ENCODE data around the gene ACOXL. TPM values are rescaled to one million over a fixed set of nuclear protein-coding genes. Genes with fewer than 3 reads are reported as not detected.

Gene ACOXL
- total RNA-seq, 1 donor from 2014 or later = 0.23 TPM

DNA sequence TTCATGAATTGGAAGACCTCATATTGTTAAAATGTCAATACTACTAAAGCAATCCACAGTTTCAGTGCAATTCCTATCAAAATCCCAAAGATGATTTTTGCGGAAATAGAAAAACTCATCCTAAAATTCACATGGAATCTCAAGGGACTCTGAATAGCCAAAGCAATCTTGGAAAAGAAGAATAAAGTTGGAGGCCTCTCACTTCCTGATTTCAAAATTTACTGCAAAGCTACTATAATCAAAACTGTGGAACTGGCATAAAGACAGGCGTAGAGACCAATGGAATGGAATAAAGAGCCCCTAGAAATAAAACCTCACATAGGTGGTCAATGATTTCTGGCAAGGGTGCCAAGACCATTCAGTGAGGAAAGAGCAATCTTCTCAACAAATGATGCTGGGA is 42.3 kb downstream of the ACOXL start:
- Histone ChIP-seq H2AFZ (ENCODE audit: low read depth, low read length) (no peak overlapping the region), H3K4me1 (ENCODE audit: insufficient read depth, low read length) (no peaks in the 10 kb centered on the region), H3K27ac (ENCODE audit: low read depth, low read length) (no peak overlapping the region), H4K20me1 (ENCODE audit: insufficient read depth, low read length) (no peaks in the 10 kb centered on the region), H3K36me3 (ENCODE audit: insufficient read depth, low read length) (no peaks in the 10 kb centered on the region), H3K9me3 (ENCODE audit: insufficient read depth, low read depth, low read length) (no peaks in the 10 kb centered on the region), H3K4me3 (ENCODE audit: insufficient read depth, low read depth, low read length) (no peak overlapping the region), H3K9ac (ENCODE audit: low read length) (no peak overlapping the region), H3K4me2 (ENCODE audit: low read length) (no peak overlapping the region), H3K27me3 (ENCODE audit: insufficient read depth, low read length) (peaks cover 53% of the 10 kb centered on the region), H3K79me2 (ENCODE audit: insufficient read depth, low read length) (no peaks in the 10 kb centered on the region)
- FAIRE-seq (no peak), DNase-seq (ENCODE audit: low read depth) (no peak)
- no peak overlapping the region for H3K4me3 Mint-ChIP-seq (ENCODE audit: unreplicated experiment)
- H3K36me3 Mint-ChIP-seq (ENCODE audit: low read depth, unreplicated experiment) = no peaks in the 10 kb centered on the region
- TF ChIP-seq, protein P1, sequence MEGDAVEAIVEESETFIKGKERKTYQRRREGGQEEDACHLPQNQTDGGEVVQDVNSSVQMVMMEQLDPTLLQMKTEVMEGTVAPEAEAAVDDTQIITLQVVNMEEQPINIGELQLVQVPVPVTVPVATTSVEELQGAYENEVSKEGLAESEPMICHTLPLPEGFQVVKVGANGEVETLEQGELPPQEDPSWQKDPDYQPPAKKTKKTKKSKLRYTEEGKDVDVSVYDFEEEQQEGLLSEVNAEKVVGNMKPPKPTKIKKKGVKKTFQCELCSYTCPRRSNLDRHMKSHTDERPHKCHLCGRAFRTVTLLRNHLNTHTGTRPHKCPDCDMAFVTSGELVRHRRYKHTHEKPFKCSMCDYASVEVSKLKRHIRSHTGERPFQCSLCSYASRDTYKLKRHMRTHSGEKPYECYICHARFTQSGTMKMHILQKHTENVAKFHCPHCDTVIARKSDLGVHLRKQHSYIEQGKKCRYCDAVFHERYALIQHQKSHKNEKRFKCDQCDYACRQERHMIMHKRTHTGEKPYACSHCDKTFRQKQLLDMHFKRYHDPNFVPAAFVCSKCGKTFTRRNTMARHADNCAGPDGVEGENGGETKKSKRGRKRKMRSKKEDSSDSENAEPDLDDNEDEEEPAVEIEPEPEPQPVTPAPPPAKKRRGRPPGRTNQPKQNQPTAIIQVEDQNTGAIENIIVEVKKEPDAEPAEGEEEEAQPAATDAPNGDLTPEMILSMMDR (IDR thresholded peaks at IDR 0.05; ENCODE audit: insufficient read depth, low read depth, low read length) = no peak
- no peak for TF ChIP-seq EZH2 (IDR thresholded peaks at IDR 0.05; ENCODE audit: insufficient read depth, low read length)
- H3K4me1 Mint-ChIP-seq (ENCODE audit: low read depth, unreplicated experiment) = peaks cover 2% of the 10 kb centered on the region
- no peak overlapping the region for H3K27ac Mint-ChIP-seq (ENCODE audit: unreplicated experiment)
- H3K9me3 Mint-ChIP-seq (ENCODE audit: unreplicated experiment) = no peaks in the 10 kb centered on the region
- H3K27me3 Mint-ChIP-seq (ENCODE audit: low read depth, unreplicated experiment) = peaks cover 23% of the 10 kb centered on the region

- H3K27me3 Mint-ChIP-seq (ENCODE audit: low read depth, unreplicated experiment) = peaks cover 23% of the 10 kb centered on the region
- TF ChIP-seq EZH2 (IDR thresholded peaks at IDR 0.05; ENCODE audit: insufficient read depth, low read length) = no peak
- no peaks in the 10 kb centered on the region for H4K20me1 ChIP-seq (ENCODE audit: insufficient read depth, low read length)
These were observed 45.3 kb downstream of the ACOXL start for GRCh38 chr2:110777531-110778311.

GRCh38 chr2:110780461-110780860 is 48.1 kb downstream of the ACOXL start:
- DNase-seq (ENCODE audit: low read depth) (no peak), FAIRE-seq (no peak)
- H3K27me3 ChIP-seq (ENCODE audit: insufficient read depth, low read length) = peaks cover 15% of the 10 kb centered on the region
- H3K27ac ChIP-seq (ENCODE audit: low read depth, low read length) = no peak overlapping the region
- no peak overlapping the region for H3K9ac ChIP-seq (ENCODE audit: low read length)
- H3K4me2 ChIP-seq (ENCODE audit: low read length) = no peak overlapping the region
- H3K9me3 Mint-ChIP-seq (ENCODE audit: unreplicated experiment) = no peaks in the 10 kb centered on the region
- no peaks in the 10 kb centered on the region for H3K79me2 ChIP-seq (ENCODE audit: insufficient read depth, low read length)
- peaks cover 26% of the 10 kb centered on the region for H3K27me3 Mint-ChIP-seq (ENCODE audit: low read depth, unreplicated experiment)
- no peaks in the 10 kb centered on the region for H3K36me3 ChIP-seq (ENCODE audit: insufficient read depth, low read length)
- no peak overlapping the region for H2AFZ ChIP-seq (ENCODE audit: low read depth, low read length)
- H3K36me3 Mint-ChIP-seq (ENCODE audit: low read depth, unreplicated experiment) = no peaks in the 10 kb centered on the region
- no peaks in the 10 kb centered on the region for H3K4me1 Mint-ChIP-seq (ENCODE audit: low read depth, unreplicated experiment)
- no peaks in the 10 kb centered on the region for H3K4me1 ChIP-seq (ENCODE audit: insufficient read depth, low read length)
- no peaks in the 10 kb centered on the region for H3K9me3 ChIP-seq (ENCODE audit: insufficient read depth, low read depth, low read length)
- H3K4me3 ChIP-seq (ENCODE audit: insufficient read depth, low read depth, low read length) = no peak overlapping the region
- H3K27ac Mint-ChIP-seq (ENCODE audit: unreplicated experiment) = no peak overlapping the region
- no peaks in the 10 kb centered on the region for H4K20me1 ChIP-seq (ENCODE audit: insufficient read depth, low read length)
- no peak overlapping the region for H3K4me3 Mint-ChIP-seq (ENCODE audit: unreplicated experiment)
- TF ChIP-seq EZH2 (IDR thresholded peaks at IDR 0.05; ENCODE audit: insufficient read depth, low read length) = no peak
- TF ChIP-seq, protein P1 (IDR thresholded peaks at IDR 0.05; ENCODE audit: insufficient read depth, low read depth, low read length) = no peak

More at GRCh38 chr2:110777531-110778311, 45.3 kb downstream of the ACOXL start:
- Mint-ChIP-seq H3K9me3 (ENCODE audit: unreplicated experiment) (no peaks in the 10 kb centered on the region), H3K36me3 (ENCODE audit: low read depth, unreplicated experiment) (no peaks in the 10 kb centered on the region), H3K27ac (ENCODE audit: unreplicated experiment) (no peak overlapping the region), H3K4me3 (ENCODE audit: unreplicated experiment) (no peak overlapping the region), H3K4me1 (ENCODE audit: low read depth, unreplicated experiment) (no peaks in the 10 kb centered on the region)
- Histone ChIP-seq H3K4me3 (ENCODE audit: insufficient read depth, low read depth, low read length) (no peak overlapping the region), H2AFZ (ENCODE audit: low read depth, low read length) (no peak overlapping the region), H3K27me3 (ENCODE audit: insufficient read depth, low read length) (peaks cover 32% of the 10 kb centered on the region), H3K27ac (ENCODE audit: low read depth, low read length) (no peak overlapping the region), H3K36me3 (ENCODE audit: insufficient read depth, low read length) (no peaks in the 10 kb centered on the region), H3K79me2 (ENCODE audit: insufficient read depth, low read length) (no peaks in the 10 kb centered on the region), H3K4me2 (ENCODE audit: low read length) (no peak overlapping the region), H3K9me3 (ENCODE audit: insufficient read depth, low read depth, low read length) (no peaks in the 10 kb centered on the region), H3K4me1 (ENCODE audit: insufficient read depth, low read length) (no peaks in the 10 kb centered on the region), H3K9ac (ENCODE audit: low read length) (no peak overlapping the region)
- DNase-seq (ENCODE audit: low read depth) (no peak), FAIRE-seq (no peak)

Data from astrocyte (in vitro differentiated cells and primary cell).